A172 (cell line): Measurements from ENCODE around the gene ADGB. TPM values are rescaled to one million over a fixed set of nuclear protein-coding genes. Genes with fewer than 3 reads are reported as not detected.

Experiments
- DNase-seq: peaks from one replicate; pipeline ENCODE4 v3.0.0-alpha.2; 2015; ENCODE audit warnings: low spot score
- total RNA-seq: library from RNA; depleted of rRNA; stranded (reverse); fragments of >200 nt; shearing (Covaris generic); gene quantifications from 2 replicates; pipeline ENCODE4 v1.2.3, GENCODE V29; 2014

Gene ADGB
- total RNA-seq, 1 experiment from 2014 or later, result not detected

GRCh38 chr6:146634022-146634421 lies 35.2 kb downstream of the ADGB start:
- DNase-seq, result no peak

DNA sequence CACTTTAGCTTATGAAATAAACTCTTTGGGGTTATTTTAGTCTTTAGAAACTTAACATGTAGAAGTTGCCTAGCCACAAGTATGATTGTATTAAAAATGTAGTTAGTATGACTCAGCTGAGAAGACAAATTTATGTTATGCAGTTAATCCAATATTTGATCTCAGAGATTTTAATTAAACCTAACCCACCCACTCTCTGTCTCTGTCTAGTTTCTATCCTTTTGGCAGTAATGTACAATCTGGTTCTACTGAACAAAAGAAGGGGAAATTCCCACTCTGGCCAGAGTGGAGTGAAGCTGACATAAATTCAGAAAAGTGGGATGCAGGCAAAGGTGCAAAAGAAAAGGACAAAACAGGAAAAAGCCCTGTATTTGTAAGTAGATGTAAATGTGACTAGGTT lies 36.4 kb downstream of the ADGB start:
- DNase-seq, result no peak

- DNase-seq, result no peak
Observed at GRCh38 chr6:146636481-146636880, 37.7 kb downstream of the ADGB start.

DNA sequence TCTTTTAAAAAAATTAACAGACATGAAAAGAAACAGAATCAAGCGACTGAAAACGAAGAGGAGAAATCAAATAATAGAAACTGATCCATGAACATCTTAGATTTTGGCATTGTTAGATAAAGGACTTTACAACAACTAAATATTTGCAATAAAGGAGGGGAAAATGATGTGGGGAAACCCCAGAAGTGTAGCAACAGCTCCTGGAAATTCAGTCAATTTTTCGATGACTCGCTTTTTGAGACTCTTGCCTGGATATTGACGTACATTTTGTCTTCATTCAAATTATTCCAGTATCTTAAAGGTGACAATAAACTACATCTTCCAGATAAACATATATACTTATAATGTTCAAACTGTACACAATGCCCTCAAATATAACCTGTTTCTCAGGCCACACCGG lies 44.1 kb downstream of the ADGB start:
- DNase-seq, result no peak

GRCh38 chr6:146650799-146651481 lies 52.2 kb downstream of the ADGB start:
- no peak for DNase-seq

DNA sequence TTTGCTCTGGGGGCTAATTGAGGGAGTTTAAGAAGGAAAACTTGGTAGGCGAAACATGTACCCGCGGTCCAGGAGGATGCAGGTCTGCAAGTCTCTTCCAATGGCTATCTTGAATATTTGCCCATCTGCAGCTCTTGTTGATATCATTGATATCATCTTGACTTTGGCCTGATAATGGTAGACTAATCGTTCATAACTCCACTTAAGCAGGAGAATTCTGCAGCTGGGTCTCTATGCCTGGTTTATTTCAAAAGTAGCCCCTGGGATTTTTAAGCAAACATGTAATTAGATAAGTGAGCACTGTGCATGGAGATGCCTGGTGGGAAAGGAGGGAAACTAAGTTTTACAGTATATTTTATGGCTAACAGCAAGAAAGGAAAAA lies 52.7 kb downstream of the ADGB start:
- no peak for DNase-seq

- DNase-seq, result no peak
Observed at GRCh38 chr6:146657432-146657831, 58.7 kb downstream of the ADGB start.

DNA sequence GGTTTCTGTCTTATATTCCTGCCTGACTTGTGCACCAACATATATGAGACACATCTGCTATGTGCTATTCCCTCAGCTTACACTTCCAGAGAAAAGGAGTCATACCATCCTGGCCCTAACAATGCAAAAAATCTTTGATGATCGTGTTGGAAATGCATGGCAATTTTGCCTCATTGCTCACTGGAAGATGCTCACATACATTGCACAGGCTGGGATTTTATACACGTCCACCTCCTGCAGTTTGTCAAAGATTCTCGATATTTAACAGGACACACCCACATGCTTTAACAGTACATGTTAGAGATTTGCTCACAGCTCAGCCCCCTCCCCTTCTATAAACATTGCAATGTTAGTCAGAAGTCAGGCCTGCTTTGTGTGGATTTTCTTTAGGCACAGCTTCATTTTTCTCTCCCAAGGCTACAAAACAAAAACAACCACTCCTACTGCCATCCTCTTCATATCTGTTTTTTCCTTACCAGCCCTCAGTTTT lies 66.1 kb downstream of the ADGB start:
- no peak for DNase-seq

DNA sequence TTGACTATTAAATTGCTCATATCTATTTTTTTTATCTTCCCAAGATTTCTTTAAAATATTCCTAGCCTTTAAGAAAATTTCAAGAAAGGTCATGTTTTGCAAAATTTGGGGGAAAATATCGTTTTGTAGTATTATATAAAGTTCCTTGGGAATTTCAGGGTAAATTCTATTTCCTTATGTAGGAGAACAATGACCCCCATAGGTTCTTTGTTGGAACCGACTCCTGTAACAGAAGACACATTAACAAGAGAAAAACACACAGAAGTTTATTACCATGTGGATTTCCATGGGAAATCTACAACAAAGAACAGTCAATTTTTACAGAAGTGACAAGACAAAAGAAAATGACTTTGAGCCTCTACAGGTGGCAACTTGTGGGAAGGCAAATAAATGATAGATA lies 68.1 kb downstream of the ADGB start:
- DNase-seq, result no peak

DNA sequence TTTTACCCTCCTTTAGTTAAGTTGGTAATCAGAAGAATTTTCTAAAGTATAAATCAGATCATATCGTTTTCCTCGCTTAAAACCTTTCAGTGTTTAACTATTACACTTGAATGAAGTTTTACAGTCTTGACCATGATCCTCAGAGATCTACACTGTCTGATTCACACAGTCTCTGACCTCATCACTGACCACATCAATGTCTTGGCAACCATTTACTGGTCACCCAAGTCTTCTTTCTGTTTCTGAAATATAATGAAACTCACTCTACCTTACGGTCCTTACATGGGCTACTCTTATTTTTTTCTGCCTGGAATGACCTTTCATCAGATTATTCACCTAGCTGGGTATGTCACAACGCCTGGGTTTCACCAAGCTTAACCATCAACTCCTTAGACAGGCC lies 71.4 kb downstream of the ADGB start:
- DNase-seq, result no peak

DNA sequence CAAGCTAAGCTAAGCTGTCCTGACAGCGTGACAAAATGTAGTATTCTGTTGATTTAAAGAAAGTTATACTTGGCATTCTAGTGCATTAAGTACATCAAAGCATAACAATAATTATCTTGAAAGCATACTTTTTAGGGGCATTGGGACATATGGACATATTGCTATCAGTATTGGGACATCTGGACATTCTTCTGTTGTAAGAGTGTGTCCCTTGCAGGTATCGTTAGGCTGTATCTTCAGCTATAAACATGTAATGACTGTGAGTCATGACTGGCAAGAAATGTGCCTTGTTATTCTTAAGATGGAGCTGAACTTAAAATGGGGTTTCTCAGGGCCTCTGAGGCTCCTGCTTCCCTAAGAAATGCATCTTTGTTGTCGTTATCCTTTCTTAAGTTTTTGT lies 74.3 kb downstream of the ADGB start:
- DNase-seq, result no peak

- no peak for DNase-seq
Observed at GRCh38 chr6:146679386-146679785, 80.6 kb downstream of the ADGB start.

DNA sequence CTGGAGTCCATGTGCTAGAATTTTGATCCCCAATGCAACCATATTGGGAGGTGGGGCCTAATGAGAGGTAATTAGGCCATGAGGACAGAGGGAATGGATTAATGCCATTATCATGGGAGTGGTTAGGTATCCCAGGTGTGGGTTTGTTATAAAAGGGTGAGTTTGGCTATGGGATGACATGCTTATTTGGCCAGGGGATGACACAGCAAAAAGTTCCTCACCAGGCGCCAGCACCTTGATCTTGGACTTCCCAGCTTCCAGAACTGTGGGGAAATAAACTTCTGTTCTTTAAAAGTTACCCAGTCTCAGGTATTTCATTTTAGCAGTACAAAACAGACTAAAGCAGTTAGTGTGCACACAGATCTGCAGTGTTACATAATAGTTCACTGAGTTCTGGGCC lies 84.1 kb downstream of the ADGB start:
- no peak for DNase-seq

GRCh38 chr6:146689806-146690205 lies 91.0 kb downstream of the ADGB start:
- no peak for DNase-seq

DNA sequence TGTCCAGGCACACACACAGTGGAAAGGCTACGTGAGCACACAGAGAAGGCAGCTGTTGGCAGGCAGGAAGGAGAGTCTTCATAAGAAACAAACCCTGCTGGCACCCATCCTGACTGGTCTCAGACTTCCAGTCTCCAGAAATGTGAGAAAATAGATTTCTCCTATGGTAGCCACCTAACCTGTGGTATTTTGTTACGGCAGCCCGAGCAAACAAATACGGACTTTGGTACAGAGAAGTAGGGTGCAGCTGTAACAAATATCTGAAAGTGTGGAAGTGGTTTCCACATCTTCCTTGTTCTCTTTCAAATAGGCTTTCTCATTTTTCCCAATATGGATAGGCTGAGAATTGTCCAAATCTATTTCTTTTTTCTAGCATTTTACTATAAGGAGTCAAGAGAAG lies 94.6 kb downstream of the ADGB start:
- DNase-seq, result no peak

DNA sequence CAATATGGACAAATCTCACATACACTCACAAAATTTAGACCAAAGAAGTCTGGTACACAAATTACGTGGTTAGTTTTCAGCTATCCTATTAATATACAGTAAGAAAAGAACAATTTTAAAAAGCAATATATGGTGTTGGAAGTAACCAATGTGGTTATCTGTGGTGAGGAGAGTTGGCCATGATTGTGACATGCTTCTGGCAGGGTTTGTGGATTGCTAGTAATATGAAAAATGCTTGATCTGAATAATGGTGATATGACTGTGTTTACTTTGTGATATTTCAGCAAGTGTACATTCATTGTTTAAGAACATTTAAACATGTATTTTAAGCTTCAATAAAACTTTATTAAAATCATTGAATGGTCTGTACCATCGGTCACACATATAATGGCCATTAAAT lies 99.1 kb downstream of the ADGB start:
- DNase-seq, result no peak

GRCh38 chr6:146700078-146700686 lies 101.4 kb downstream of the ADGB start:
- peak; percentile 67 for DNase-seq

- no peak for DNase-seq
Observed at GRCh38 chr6:146701632-146702031, 102.9 kb downstream of the ADGB start.

DNA sequence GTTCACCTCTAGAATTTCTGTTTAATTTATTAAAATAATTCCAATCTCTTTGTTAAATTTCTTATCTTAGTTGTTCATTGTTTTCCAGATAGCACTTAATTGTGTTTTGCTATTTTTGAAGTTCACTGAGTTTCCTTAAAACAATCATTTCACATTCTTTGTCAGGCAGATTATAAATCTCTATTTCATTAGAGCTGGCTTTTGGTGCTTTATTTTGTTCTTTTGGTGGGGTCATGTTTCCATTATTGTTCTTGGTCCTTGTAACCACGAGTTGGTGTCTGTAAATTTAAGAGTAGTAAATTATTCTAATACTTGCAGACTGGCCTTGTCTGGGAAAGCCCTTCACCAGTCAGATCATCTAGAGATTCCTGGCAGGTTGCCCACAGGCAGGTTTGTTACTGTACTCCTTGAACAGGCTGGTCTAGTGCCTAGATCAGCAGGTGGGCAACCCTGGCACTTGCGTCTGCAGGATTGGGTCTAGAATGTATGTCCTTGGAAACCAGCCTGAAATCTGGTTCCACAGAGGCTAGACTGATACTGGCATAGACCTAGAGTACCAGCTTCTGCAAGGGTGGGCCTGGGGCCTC lies 110.4 kb downstream of the ADGB start:
- no peak for DNase-seq

- no peak for DNase-seq
Observed at GRCh38 chr6:146719387-146719786, 120.6 kb downstream of the ADGB start.

DNA sequence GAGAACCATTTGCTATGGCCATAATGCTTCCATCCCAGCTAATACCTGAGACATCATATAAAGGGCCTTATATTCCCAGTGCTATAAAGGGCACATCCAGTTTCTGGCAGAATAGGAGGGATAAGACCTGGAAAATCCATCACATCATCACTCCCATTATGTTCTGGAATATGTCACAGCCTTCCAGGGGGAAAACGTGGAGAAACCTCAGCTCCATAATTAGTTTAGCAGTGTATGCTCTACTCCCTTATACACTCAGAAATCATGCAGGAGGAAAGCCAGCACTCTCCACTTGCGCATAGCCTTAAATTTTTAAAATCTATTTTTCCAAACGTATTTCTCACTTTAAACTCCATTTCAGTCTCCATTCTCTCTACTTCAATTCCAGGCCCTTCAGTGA lies 140.9 kb downstream of the ADGB start:
- DNase-seq, result no peak

- peak; percentile 51 for DNase-seq
Observed at GRCh38 chr6:146741609-146742008, 142.8 kb downstream of the ADGB start.

DNA sequence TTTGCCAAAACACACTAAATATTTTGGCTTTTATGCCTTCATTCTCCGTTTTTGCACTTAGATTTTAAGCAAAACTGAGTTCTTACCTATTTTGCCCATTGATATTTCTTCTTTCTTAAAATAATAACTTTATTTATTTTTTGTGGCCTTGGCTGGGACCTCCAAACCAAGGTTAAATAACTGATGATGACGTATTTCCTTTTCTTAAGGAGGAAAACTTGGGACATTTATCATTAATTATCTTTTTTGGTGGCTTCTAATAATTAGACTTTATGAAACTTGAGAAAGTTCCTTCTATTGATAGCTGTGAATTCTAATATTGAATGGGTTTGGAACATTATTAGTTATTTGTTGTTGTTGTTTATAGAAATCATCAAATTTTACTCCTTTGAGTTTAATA lies 154.5 kb downstream of the ADGB start:
- DNase-seq, result no peak
